GM12878 (cell line): ENCODE results near the gene C9orf153. TPM values are rescaled to one million over a fixed set of nuclear protein-coding genes. Genes with fewer than 3 reads are reported as not detected.

Experiments used
- ATAC-seq: fragments of 200-7000 bp; cut with Tn5 transposase; 3 replicates; pipeline ENCODE4 v1.9.1; 2020; ENCODE audit warnings: mild to moderate bottlenecking, moderate library complexity
- BruUV-seq: library from RNA; stranded (reverse); fragments of 400-500 nt; replicated peaks from 2 replicates; lab custom pipeline; 2021; lab: Mats Ljungman, UMichigan
- CTCF ChIA-PET: fragments of 300-600 bp; sonication (Branson Sonifier 250); formaldehyde crosslinking; extraction: SDS; loops from one replicate; lab custom pipeline; 2021; ENCODE audit warnings: inconsistent platforms; lab: Yijun Ruan, JAX
- POLR2A ChIA-PET: fragments of 350-600 bp; formaldehyde crosslinking; extraction: SDS; loops from one replicate; lab custom pipeline; 2021; ENCODE audit warnings: inconsistent platforms; lab: Charles Lee
- RAD21 ChIA-PET: fragments of 300-600 bp; sonication (Branson Sonifier 250); formaldehyde crosslinking; loops from one replicate; lab custom pipeline; 2023; ENCODE audit warnings: antibody characterized with exemption; ENCODE audit not compliant: unreplicated experiment; lab: Charles Lee
- SMC1A ChIA-PET: fragments of 300-600 bp; sonication (Branson Sonifier 250); formaldehyde crosslinking; loops from one replicate; lab custom pipeline; 2023; ENCODE audit not compliant: unreplicated experiment, uncharacterized antibody; lab: Charles Lee
- DNase-seq: peaks from one replicate; pipeline ENCODE4 v3.0.0-alpha.2; 2011; ENCODE audit warnings: low read depth, low spot score
- FAIRE-seq: peaks from 3 replicates; lab custom pipeline; 2011; peaks lifted over from hg19 to GRCh38; lab: Jason Lieb, UNC
- H2AFZ ChIP-seq: 2 replicates; pipeline ENCODE4 v1.6.0; 2011; ENCODE audit warnings: low read depth, low read length, control low read depth; ENCODE audit not compliant: control insufficient read depth
- H3K27ac ChIP-seq: 2 replicates; pipeline ENCODE4 v1.5.1; 2011; ENCODE audit warnings: control low read depth; ENCODE audit not compliant: control insufficient read depth, insufficient read depth
- H3K27me3 ChIP-seq, 2 experiments: replicated peaks in 1 of 2; 2 replicates each; pipeline versions ENCODE4 v1.6.0 to v1.6.1; 2011; ENCODE audit warnings: low read length in 1 of 2; ENCODE audit not compliant: control insufficient read depth in 2 of 2, insufficient read depth in 2 of 2
- H3K36me3 ChIP-seq, 2 experiments: 2 replicates each; pipeline ENCODE4 v1.5.1; 2011; ENCODE audit warnings: low read length in 1 of 2; ENCODE audit not compliant: control insufficient read depth in 2 of 2, insufficient read depth in 2 of 2
- H3K4me1 ChIP-seq: 2 replicates; pipeline ENCODE4 v1.6.1; 2011; ENCODE audit warnings: mild to moderate bottlenecking, low read length, moderate library complexity, mixed read lengths; ENCODE audit not compliant: control insufficient read depth, insufficient read depth
- H3K4me2 ChIP-seq: 2 replicates; pipeline ENCODE4 v1.6.0; 2011; ENCODE audit warnings: control low read depth; ENCODE audit not compliant: control insufficient read depth, insufficient read depth
- H3K4me3 ChIP-seq: fragments of 200-600 bp; sonication (generic); 2 replicates; pipeline ENCODE4 v1.5.1; 2016
- H3K79me2 ChIP-seq: 2 replicates; pipeline ENCODE4 v1.6.0; 2011; ENCODE audit warnings: low read length; ENCODE audit not compliant: control insufficient read depth, insufficient read depth
- H3K9ac ChIP-seq: 2 replicates; pipeline ENCODE4 v1.8.0; 2011; ENCODE audit warnings: low read length, control low read depth, mixed read lengths; ENCODE audit not compliant: control insufficient read depth, insufficient read depth
- H3K9me3 ChIP-seq: replicated peaks from 3 replicates; pipeline ENCODE4 v1.5.1; 2011; ENCODE audit warnings: mild to moderate bottlenecking, low read length; ENCODE audit not compliant: control insufficient read depth, insufficient read depth
- H4K20me1 ChIP-seq: 2 replicates; pipeline ENCODE4 v1.6.0; 2011; ENCODE audit not compliant: control insufficient read depth, insufficient read depth
- ATF7 ChIP-seq: fragments of 450-650 bp; IDR thresholded peaks from 2 replicates; pipeline ENCODE4 v1.6.1; 2016; ENCODE audit warnings: low read depth, mild to moderate bottlenecking
- HDAC2 ChIP-seq: fragments of 200-600 bp; sonication (generic); IDR thresholded peaks from 2 replicates; pipeline ENCODE4 v1.6.1; 2017
- MXI1 ChIP-seq: fragments of 150-350 bp; IDR thresholded peaks from 2 replicates; pipeline ENCODE4 v1.6.1; 2011; ENCODE audit warnings: low read depth, mild to moderate bottlenecking, inconsistent platforms, low read length, improper control_type of control experiment
- RB1 ChIP-seq: fragments of 450-650 bp; formaldehyde crosslinking; IDR thresholded peaks from 2 replicates; pipeline ENCODE4 v1.6.1; 2017; ENCODE audit warnings: mild to moderate bottlenecking, borderline replicate concordance
- STAT3 ChIP-seq: IDR thresholded peaks from 2 replicates; pipeline ENCODE4 v1.6.1; 2011; ENCODE audit warnings: low read depth, low read length, improper control_type of control experiment
- TCF12 ChIP-seq: IDR thresholded peaks from 2 replicates; pipeline ENCODE4 v1.6.1; 2011; ENCODE audit warnings: low read depth, mild to moderate bottlenecking, low read length
- WGBS: methylation state at CpG from one replicate; pipeline ENCODE4 v1.1.6; 2016; ENCODE audit warnings: low lambda C conversion rate; ENCODE audit not compliant: insufficient replicate concordance, insufficient coverage; ENCODE audit errors: missing lambda C conversion rate; 5-methylcytosine and 5-hydroxymethylcytosine counted together
- in situ Hi-C: fragments of 300-500 bp; cut with MboI; formaldehyde crosslinking; loops from 9 replicates; pipeline ENCODE4 v1.14.3; 2018; ENCODE audit warnings: mixed read lengths
- intact Hi-C: fragments of 100-400 bp; cut with micrococcal nuclease; formaldehyde crosslinking; loops from one replicate; pipeline ENCODE4 v1.14.2; 2022; ENCODE audit not compliant: unreplicated experiment
- polyA plus RNA-seq, 11 experiments: library from polyadenylated mRNA; depleted of rRNA in 4 of 11; unstranded in 6 of 11; stranded (reverse) in 5 of 11; fragments of >200 nt; fragmentation: Nextera tagmentation in 4 of 11; fragmentation: Illumina TruSeq in 1 of 11; extraction: Ambion mirVana in 4 of 11; extraction: Trizol in 1 of 11; gene quantifications; 1 replicate in 1 of 11; 2 replicates in 10 of 11; pipeline versions ENCODE4 v1.2.1 to v1.2.3, GENCODE V29; 2011 to 2016; ENCODE audit warnings: inconsistent platforms in 2 of 11, missing spikeins in 2 of 11, low read depth in 1 of 11
- total RNA-seq, 4 experiments: library from RNA; depleted of rRNA in 3 of 4; stranded (reverse); fragments of >200 nt in 3 of 4; fragmentation: Illumina TruSeq in 1 of 4; extraction: Trizol in 1 of 4; gene quantifications; 2 replicates each; pipeline versions ENCODE4 v1.2.1 to v1.2.3, GENCODE V29; 2013 to 2021
- TF ChIP-seq, protein P1 (sequence below): fragments of 450-650 bp; IDR thresholded peaks from 2 replicates; pipeline ENCODE4 v1.6.1; 2017; ENCODE audit warnings: low read depth, mild to moderate bottlenecking, moderate library complexity

Gene C9orf153
- total and polyA plus RNA-seq, 10 of the 15 experiments (the other 5 are each of a cell fraction or from before 2014, with no cell fraction given), result 0.03 to 1.2 (median 0.18) TPM; not detected in 1

DNA sequence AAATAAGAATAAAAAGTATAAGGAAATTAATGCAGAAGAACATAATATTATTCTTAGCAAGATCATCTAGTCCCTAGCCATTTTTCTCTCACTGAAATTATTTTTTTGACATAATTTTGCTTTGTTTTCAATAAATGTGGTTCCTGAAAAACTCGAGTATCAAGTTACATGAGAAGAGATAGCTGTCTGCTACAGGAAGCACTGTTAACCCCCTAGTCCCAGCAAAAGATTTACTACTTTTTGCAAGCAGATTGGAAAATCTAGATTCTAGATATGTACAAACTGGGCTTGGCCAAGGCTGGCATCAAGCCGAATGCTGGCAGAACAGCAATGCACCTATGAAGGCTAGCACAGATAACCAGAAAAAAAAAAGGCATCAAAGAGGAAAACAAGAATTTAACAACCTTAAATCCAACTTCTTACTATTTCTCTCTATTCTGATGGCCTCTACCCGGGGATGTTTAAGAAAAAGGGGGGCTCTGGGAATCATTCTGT, 44.8 kb upstream of the C9orf153 start:
- H3K27me3 ChIP-seq, result no peaks in the 10 kb centered on the region
- intact Hi-C loops, result no loop called here
- POLR2A ChIA-PET, result no interaction called here
- BruUV-seq, result no TSS peak
- no peaks in the 10 kb centered on the region for H3K9me3 ChIP-seq
- H3K27ac ChIP-seq, result no peak overlapping the region
- H4K20me1 ChIP-seq, result no peaks in the 10 kb centered on the region
- no peaks in the 10 kb centered on the region for H3K4me1 ChIP-seq
- 80% methylated on average over 3 of the region's 3 CpGs for WGBS
- no peak overlapping the region for H2AFZ ChIP-seq
- H3K79me2 ChIP-seq, result no peaks in the 10 kb centered on the region
- no peak for ATAC-seq
- no peak for DNase-seq
- peaks cover 2 to 39% of the 10 kb centered on the region in 2 experiments for H3K36me3 ChIP-seq
- in situ Hi-C loops, result no loop called here
- FAIRE-seq, result no peak
- RAD21 ChIA-PET, result no interaction called here
- SMC1A ChIA-PET, result no interaction called here
- CTCF ChIA-PET, result no interaction called here
- no peak overlapping the region for H3K9ac ChIP-seq
- H3K4me3 ChIP-seq, result no peak overlapping the region
- TF ChIP-seq STAT3, result no peak
- TF ChIP-seq, protein P1, sequence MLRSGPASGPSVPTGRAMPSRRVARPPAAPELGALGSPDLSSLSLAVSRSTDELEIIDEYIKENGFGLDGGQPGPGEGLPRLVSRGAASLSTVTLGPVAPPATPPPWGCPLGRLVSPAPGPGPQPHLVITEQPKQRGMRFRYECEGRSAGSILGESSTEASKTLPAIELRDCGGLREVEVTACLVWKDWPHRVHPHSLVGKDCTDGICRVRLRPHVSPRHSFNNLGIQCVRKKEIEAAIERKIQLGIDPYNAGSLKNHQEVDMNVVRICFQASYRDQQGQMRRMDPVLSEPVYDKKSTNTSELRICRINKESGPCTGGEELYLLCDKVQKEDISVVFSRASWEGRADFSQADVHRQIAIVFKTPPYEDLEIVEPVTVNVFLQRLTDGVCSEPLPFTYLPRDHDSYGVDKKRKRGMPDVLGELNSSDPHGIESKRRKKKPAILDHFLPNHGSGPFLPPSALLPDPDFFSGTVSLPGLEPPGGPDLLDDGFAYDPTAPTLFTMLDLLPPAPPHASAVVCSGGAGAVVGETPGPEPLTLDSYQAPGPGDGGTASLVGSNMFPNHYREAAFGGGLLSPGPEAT, result no peak
- TF ChIP-seq HDAC2, result no peak
- no peak for TF ChIP-seq RB1
- TF ChIP-seq ATF7, result no peak
- no peak for TF ChIP-seq TCF12
- TF ChIP-seq MXI1, result no peak
- H3K4me2 ChIP-seq, result no peak overlapping the region
